H1 (cell line): ENCODE data around the gene KIF15. TPM values are rescaled to one million over a fixed set of nuclear protein-coding genes. Genes with fewer than 3 reads are reported as not detected.
A peak's percentile ranks its signal among the peaks of the same experiment; 100 is the strongest.

Source experiments
- CTCF ChIA-PET: fragments of 300-600 bp; sonication (Branson Sonifier 250); formaldehyde crosslinking; loops from one replicate; lab custom pipeline; 2021; ENCODE audit not compliant: partially characterized antibody; lab: Charles Lee
- POLR2A ChIA-PET: fragments of 300-600 bp; sonication (Branson Sonifier 250); formaldehyde crosslinking; loops from one replicate; lab custom pipeline; 2021; ENCODE audit warnings: inconsistent platforms; ENCODE audit not compliant: partially characterized antibody; lab: Charles Lee
- DNase-seq, 2 experiments: peaks; one replicate each; pipeline versions ENCODE4 v3.0.0 to v3.0.0-alpha.2; 2010 to 2022; ENCODE audit warnings: low spot score in 2 of 2, low read depth in 1 of 2, mixed read lengths in 1 of 2
- FAIRE-seq: peaks from 2 replicates; lab custom pipeline; 2011; peaks lifted over from hg19 to GRCh38; lab: Jason Lieb, UNC
- H2AFZ ChIP-seq: 2 replicates; pipeline ENCODE4 v1.8.1; 2012; ENCODE audit warnings: low read length, inconsistent platforms
- H2AK5ac ChIP-seq: 2 replicates; pipeline ENCODE4 v1.6.1; 2013; ENCODE audit warnings: low read depth, low read length
- H2BK120ac ChIP-seq: replicated peaks from 2 replicates; pipeline ENCODE3; 2013; ENCODE audit warnings: low read depth, low read length, inconsistent platforms
- H2BK12ac ChIP-seq: 2 replicates; pipeline ENCODE4 v1.6.1; 2013; ENCODE audit warnings: low read depth, low read length
- H2BK15ac ChIP-seq: 2 replicates; pipeline ENCODE4 v1.6.1; 2013; ENCODE audit warnings: low read length
- H2BK20ac ChIP-seq: 2 replicates; pipeline ENCODE4 v1.6.1; 2013; ENCODE audit warnings: low read length
- H2BK5ac ChIP-seq: 2 replicates; pipeline ENCODE4 v1.6.1; 2013; ENCODE audit warnings: low read depth, low read length
- H3K14ac ChIP-seq: 2 replicates; pipeline ENCODE4 v1.6.1; 2013; ENCODE audit warnings: inconsistent platforms; ENCODE audit not compliant: insufficient read length
- H3K18ac ChIP-seq: 2 replicates; pipeline ENCODE4 v1.6.1; 2013; ENCODE audit warnings: low read length; ENCODE audit errors: extremely low read depth
- H3K23ac ChIP-seq: 2 replicates; pipeline ENCODE4 v1.6.1; 2013; ENCODE audit warnings: inconsistent platforms; ENCODE audit not compliant: insufficient read length
- H3K23me2 ChIP-seq: 2 replicates; pipeline ENCODE4 v1.6.1; 2013; ENCODE audit warnings: low read depth, low read length
- H3K27ac ChIP-seq: 2 replicates; pipeline ENCODE4 v1.6.1; 2011; ENCODE audit warnings: low read depth, low read length, inconsistent platforms
- H3K27me3 ChIP-seq, 4 experiments: replicated peaks in 1 of 4; 1 replicate in 1 of 4; 2 replicates in 3 of 4; pipeline versions ENCODE4 v1.6.1 to v1.8.1; 2011 to 2013; ENCODE audit warnings: low read length in 3 of 4, mild to moderate bottlenecking in 3 of 4, inconsistent platforms in 2 of 4, mixed read lengths in 2 of 4, moderate library complexity in 1 of 4; ENCODE audit not compliant: control insufficient read depth in 3 of 4, insufficient read depth in 3 of 4; ENCODE audit errors: extremely low read depth in 1 of 4
- H3K36me3 ChIP-seq, 4 experiments: 2 replicates each; pipeline versions ENCODE4 v1.6.1 to v1.8.1; 2011 to 2013; ENCODE audit warnings: mild to moderate bottlenecking in 4 of 4, low read length in 3 of 4, moderate library complexity in 2 of 4, control low read depth in 1 of 4, inconsistent platforms in 1 of 4; ENCODE audit not compliant: insufficient read depth in 4 of 4, control insufficient read depth in 2 of 4
- H3K4ac ChIP-seq: replicated peaks from 2 replicates; pipeline ENCODE3; 2013; ENCODE audit warnings: low read length, low read depth, mixed read lengths, inconsistent platforms; ENCODE audit not compliant: insufficient read length
- H3K4me1 ChIP-seq, 4 experiments: replicated peaks in 1 of 4; 1 replicate in 1 of 4; 2 replicates in 3 of 4; pipeline versions ENCODE4 v1.6.1 to v1.8.1; 2011 to 2013; ENCODE audit warnings: low read length in 3 of 4, inconsistent platforms in 2 of 4, mixed read lengths in 1 of 4; ENCODE audit not compliant: insufficient read depth in 4 of 4, control insufficient read depth in 3 of 4
- H3K4me2 ChIP-seq, 2 experiments: 2 replicates each; pipeline versions ENCODE4 v1.6.1 to v1.8.1; 2011 to 2013; ENCODE audit warnings: low read depth in 2 of 2, low read length in 2 of 2, control low read depth in 1 of 2, inconsistent platforms in 1 of 2, mild to moderate bottlenecking in 1 of 2; ENCODE audit not compliant: insufficient read depth in 1 of 2
- H3K4me3 ChIP-seq, 4 experiments: fragments of 200-600, 300-600 bp in 1 of 4; sonication (generic), shearing (Covaris generic), sonication (Bioruptor Twin) in 1 of 4; 2 replicates each; pipeline versions ENCODE4 v1.5.1 to v1.8.1; 2011 to 2016; ENCODE audit warnings: low read length in 4 of 4, low read depth in 3 of 4, control low read depth in 2 of 4, inconsistent platforms in 2 of 4, mild to moderate bottlenecking in 2 of 4, mixed read lengths in 1 of 4, moderate library complexity in 1 of 4; ENCODE audit not compliant: insufficient read depth in 2 of 4; ENCODE audit errors: extremely low read depth in 1 of 4
- H3K56ac ChIP-seq: replicated peaks from 2 replicates; pipeline ENCODE3; 2013; ENCODE audit warnings: low read depth, mild to moderate bottlenecking, mixed read lengths, low read length, inconsistent platforms; ENCODE audit not compliant: insufficient read length
- H3K79me1 ChIP-seq: 2 replicates; pipeline ENCODE4 v1.6.1; 2013; ENCODE audit warnings: low read depth, low read length, control low read depth
- H3K79me2 ChIP-seq, 2 experiments: 2 replicates each; pipeline versions ENCODE4 v1.6.1 to v1.8.1; 2012 to 2013; ENCODE audit warnings: low read length in 2 of 2, mild to moderate bottlenecking in 2 of 2, inconsistent platforms in 1 of 2; ENCODE audit not compliant: insufficient read depth in 2 of 2, control insufficient read depth in 1 of 2
- H3K9ac ChIP-seq, 4 experiments: replicated peaks in 1 of 4; 1 replicate in 1 of 4; 2 replicates in 3 of 4; pipeline versions ENCODE4 v1.6.1 to v1.8.1; 2011 to 2013; ENCODE audit warnings: low read depth in 3 of 4, low read length in 3 of 4, control low read depth in 2 of 4, mild to moderate bottlenecking in 2 of 4, moderate library complexity in 2 of 4, inconsistent platforms in 1 of 4; ENCODE audit errors: extremely low read depth in 1 of 4
- H3K9me3 ChIP-seq, 2 experiments: 2 replicates each; pipeline versions ENCODE4 v1.6.1 to v1.8.1; 2012 to 2013; ENCODE audit warnings: mild to moderate bottlenecking in 2 of 2, moderate library complexity in 2 of 2, control low read depth in 1 of 2, inconsistent platforms in 1 of 2, low read depth in 1 of 2, low read length in 1 of 2, mixed read lengths in 1 of 2; ENCODE audit not compliant: insufficient read depth in 2 of 2
- H4K20me1 ChIP-seq, 2 experiments: replicated peaks in 1 of 2; 2 replicates each; pipeline versions ENCODE3 to v1.8.1; 2011 to 2013; ENCODE audit warnings: inconsistent platforms in 2 of 2, low read length in 2 of 2, mild to moderate bottlenecking in 1 of 2; ENCODE audit not compliant: insufficient read depth in 2 of 2, control insufficient read depth in 1 of 2
- H4K5ac ChIP-seq: 2 replicates; pipeline ENCODE4 v1.6.1; 2013; ENCODE audit warnings: low read length, low read depth, mixed read lengths, inconsistent platforms; ENCODE audit not compliant: insufficient read length
- H4K8ac ChIP-seq: 2 replicates; pipeline ENCODE4 v1.8.0; 2013; ENCODE audit warnings: mild to moderate bottlenecking, moderate library complexity, low read length, inconsistent platforms; ENCODE audit not compliant: insufficient read depth; ENCODE audit errors: extremely low read depth
- H4K91ac ChIP-seq: replicated peaks from 2 replicates; pipeline ENCODE3; 2013; ENCODE audit warnings: low read length, mixed read lengths, inconsistent platforms; ENCODE audit not compliant: insufficient read length
- ASH2L ChIP-seq: fragments of 200-600, 300-600 bp; sonication (generic); IDR thresholded peaks from one replicate; pipeline ENCODE4 v1.7.1; 2017; ENCODE audit warnings: low read length
- BCL11A ChIP-seq, 2 experiments: IDR thresholded peaks; one replicate each; pipeline ENCODE4 v1.6.1; 2011; ENCODE audit warnings: low read depth in 2 of 2, low read length in 2 of 2, mild to moderate bottlenecking in 2 of 2
- E2F6 ChIP-seq: IDR thresholded peaks from 2 replicates; pipeline ENCODE4 v1.6.1; 2012; ENCODE audit warnings: inconsistent platforms
- HDAC2 ChIP-seq, 2 experiments: fragments of 300-600 bp in 1 of 2; sonication (generic) in 1 of 2; IDR thresholded peaks; 2 replicates each; pipeline ENCODE4 v1.6.1; 2011 to 2012; ENCODE audit warnings: low read depth in 2 of 2, low read length in 2 of 2, mild to moderate bottlenecking in 2 of 2, moderate library complexity in 2 of 2, borderline replicate concordance in 1 of 2, inconsistent platforms in 1 of 2
- KDM1A ChIP-seq: fragments of 200-600, 300-600 bp; sonication (generic); IDR thresholded peaks from 2 replicates; pipeline ENCODE4 v1.7.1; 2016; ENCODE audit warnings: mild to moderate bottlenecking, low read length, borderline replicate concordance
- KDM4A ChIP-seq: IDR thresholded peaks from one replicate; pipeline ENCODE4 v1.7.1; 2012; ENCODE audit warnings: low read depth, mild to moderate bottlenecking, moderate library complexity, low read length, inconsistent platforms; ENCODE audit not compliant: severe bottlenecking
- MAX ChIP-seq: IDR thresholded peaks from 2 replicates; pipeline ENCODE4 v1.6.1; 2012; ENCODE audit warnings: inconsistent platforms
- PHF8 ChIP-seq: fragments of 200-600 bp; sonication (generic); conservative IDR thresholded peaks from 2 replicates; pipeline ENCODE4 v1.7.1; 2012; ENCODE audit warnings: low read depth, mild to moderate bottlenecking, inconsistent platforms, low read length, moderate library complexity
- POLR2A ChIP-seq, 2 experiments: IDR thresholded peaks; 1 replicate in 1 of 2; 2 replicates in 1 of 2; pipeline ENCODE4 v1.6.1; 2011; ENCODE audit warnings: low read depth in 2 of 2, low read length in 2 of 2, mild to moderate bottlenecking in 2 of 2; ENCODE audit errors: control extremely low read depth in 1 of 2
- TBP ChIP-seq: IDR thresholded peaks from 2 replicates; pipeline ENCODE4 v1.6.1; 2011; ENCODE audit warnings: low read depth, low read length, improper control_type of control experiment
- USF2 ChIP-seq: IDR thresholded peaks from 2 replicates; pipeline ENCODE4 v1.6.1; 2011; ENCODE audit warnings: low read length, improper control_type of control experiment
- WGBS, 2 experiments: shearing (Covaris generic) in 1 of 2; methylation state at CpG; one replicate each; pipeline versions ENCODE4 v1.1.6 to v1.1.7; 2013 to 2015; ENCODE audit warnings: low lambda C conversion rate in 2 of 2, mixed read lengths in 2 of 2, inconsistent platforms in 1 of 2, low coverage in 1 of 2, missing lambda C conversion rate in 1 of 2; ENCODE audit not compliant: insufficient replicate concordance in 2 of 2, insufficient coverage in 1 of 2, insufficient read length in 1 of 2; ENCODE audit errors: extremely low coverage in 1 of 2, missing lambda C conversion rate in 1 of 2; 5-methylcytosine and 5-hydroxymethylcytosine counted together
- polyA plus RNA-seq, 7 experiments: library from polyadenylated mRNA; depleted of rRNA in 3 of 7; stranded (reverse) in 5 of 7; unstranded in 2 of 7; fragments of >200 nt in 5 of 7; fragments of 200-250 nt in 2 of 7; gene quantifications; 1 replicate in 5 of 7; 2 replicates in 1 of 7; 4 replicates in 1 of 7; pipeline versions ENCODE4 v1.2.1 to v1.2.3, GENCODE V29; 2011 to 2013; ENCODE audit warnings: missing spikeins in 2 of 7, mixed read lengths in 2 of 7
- total RNA-seq: library from RNA; stranded (reverse); fragmentation: NEBNext Ultra II Directional; extraction: Animal tissue kit (Norgen Biotek cat#: 25700); gene quantifications from 2 replicates; pipeline ENCODE4 v1.2.1, GENCODE V29; 2021

The KIF15 gene
- total and polyA plus RNA-seq, 2 of the 8 experiments (the other 6 are each of a cell fraction or from before 2014, with no cell fraction given): 4.2 to 25.5 TPM

GRCh38 chr3:44862226-44862637 lies 100.6 kb downstream of the KIF15 start:
- H3K4ac ChIP-seq: no peak overlapping the region
- 15% methylated on average over 9 of the region's 25 CpGs; no CpG with 5 or more reads in 1 of the 2 experiments for WGBS, 2 experiments
- no peak overlapping the region for H4K8ac ChIP-seq
- no peak overlapping the region for H2AK5ac ChIP-seq
- H3K79me2 ChIP-seq: no peaks in the 10 kb centered on the region; a peak in 1 of 4 replicates
- no peak overlapping the region for H2BK20ac ChIP-seq
- ChIA-PET CTCF (interaction anchor here (1.4 kb wide), 1 partner anchor 52 kb away, joined by 4 read pairs; no protein-coding TSS in a partner anchor), POLR2A (interaction anchor here (0.9 to 1.0 kb wide), 2 partner anchors 10 to 351 kb away, joined by 3 read pairs; no protein-coding TSS in a partner anchor)
- H3K4me3 ChIP-seq: peak overlapping the region; percentile 64 to 71 (median 68)
- no peak for DNase-seq
- no peak overlapping the region for H4K5ac ChIP-seq
- H4K20me1 ChIP-seq: peaks cover 0 to 2% of the 10 kb centered on the region in 2 experiments
- peaks cover 5% of the 10 kb centered on the region for H3K23me2 ChIP-seq
- no peaks in the 10 kb centered on the region for H3K36me3 ChIP-seq
- no peak overlapping the region for H3K56ac ChIP-seq
- no peaks in the 10 kb centered on the region; the same call in none of the 2 replicates for H3K79me1 ChIP-seq
- peak overlapping the region; percentile 8 for H4K91ac ChIP-seq
- H2BK120ac ChIP-seq: no peak overlapping the region
- no peak for FAIRE-seq
- no peak overlapping the region for H2BK15ac ChIP-seq
- H3K23ac ChIP-seq: no peak overlapping the region
- H2BK12ac ChIP-seq: no peak overlapping the region
- H3K4me1 ChIP-seq: peaks cover 0 to 5% (median 4%) of the 10 kb centered on the region in 4 experiments; a peak in 5 of 7 replicates
- H2BK5ac ChIP-seq: no peak overlapping the region
- no peaks in the 10 kb centered on the region for H3K9me3 ChIP-seq
- H3K27me3 ChIP-seq: no peaks in the 10 kb centered on the region
- H3K9ac ChIP-seq: peak overlapping the region; percentile 70 to 80 (median 74)
- peak overlapping the region; percentile 79; the same call in 1 of the 2 replicates for H3K27ac ChIP-seq
- H3K18ac ChIP-seq: no peak overlapping the region
- H3K4me2 ChIP-seq: peak overlapping the region; percentile 84 to 85
- H2AFZ ChIP-seq: peak overlapping the region; percentile 95
- H3K14ac ChIP-seq: no peak overlapping the region
- peak; percentile 90 for TF ChIP-seq MAX
- no peak for TF ChIP-seq PHF8
- TF ChIP-seq ASH2L: no peak
- no peak for TF ChIP-seq KDM1A
- peak; percentile 85 for TF ChIP-seq E2F6
- TF ChIP-seq HDAC2 (IDR thresholded peaks at IDR 0.05; ENCODE audit: borderline replicate concordance in 1 of 2, low read depth in 2 of 2, low read length in 2 of 2): no peak
- TF ChIP-seq USF2: peak; percentile 24; the same call in 1 of the 2 replicates
- no peak for TF ChIP-seq POLR2A (IDR thresholded peaks at IDR 0.05; ENCODE audit: control extremely low read depth in 1 of 2, low read depth in 2 of 2, low read length in 2 of 2)
- TF ChIP-seq TBP: no peak
- no peak for TF ChIP-seq BCL11A (IDR thresholded peaks at IDR 0.05; ENCODE audit: low read depth in 2 of 2, low read length in 2 of 2)
- peak; percentile 46 for TF ChIP-seq KDM4A
